A673 (cell line): ENCODE results near the gene PAX3.

Source experiments
- CTCF ChIP-seq: fragments of 300-800, 200-600 bp; sonication (generic); conservative IDR thresholded peaks from 2 replicates; pipeline ENCODE4 v1.5.1; 2017; ENCODE audit warnings: low read depth, mild to moderate bottlenecking, antibody characterized with exemption, low read length, moderate library complexity, mixed read lengths
- EZH2 ChIP-seq: fragments of 200-600 bp; sonication (generic); IDR thresholded peaks from 2 replicates; pipeline ENCODE4 v1.6.1; 2017; ENCODE audit warnings: borderline replicate concordance, low read depth, mild to moderate bottlenecking, mixed read lengths, antibody characterized with exemption, low read length; ENCODE audit not compliant: poor library complexity, severe bottlenecking

GRCh38 chr2:222299906-222300725 is 1.3 kb upstream of the PAX3 start:
- TF ChIP-seq CTCF (no peak), EZH2 (no peak)
